ENCODE results near the gene MKNK1. TPM values are rescaled to one million over a fixed set of nuclear protein-coding genes. Genes with fewer than 3 reads are reported as not detected.

MKNK1 gene
- total and polyA plus RNA-seq, 7 donors: 19.3 to 52.6 (median 34.6) TPM

DNA sequence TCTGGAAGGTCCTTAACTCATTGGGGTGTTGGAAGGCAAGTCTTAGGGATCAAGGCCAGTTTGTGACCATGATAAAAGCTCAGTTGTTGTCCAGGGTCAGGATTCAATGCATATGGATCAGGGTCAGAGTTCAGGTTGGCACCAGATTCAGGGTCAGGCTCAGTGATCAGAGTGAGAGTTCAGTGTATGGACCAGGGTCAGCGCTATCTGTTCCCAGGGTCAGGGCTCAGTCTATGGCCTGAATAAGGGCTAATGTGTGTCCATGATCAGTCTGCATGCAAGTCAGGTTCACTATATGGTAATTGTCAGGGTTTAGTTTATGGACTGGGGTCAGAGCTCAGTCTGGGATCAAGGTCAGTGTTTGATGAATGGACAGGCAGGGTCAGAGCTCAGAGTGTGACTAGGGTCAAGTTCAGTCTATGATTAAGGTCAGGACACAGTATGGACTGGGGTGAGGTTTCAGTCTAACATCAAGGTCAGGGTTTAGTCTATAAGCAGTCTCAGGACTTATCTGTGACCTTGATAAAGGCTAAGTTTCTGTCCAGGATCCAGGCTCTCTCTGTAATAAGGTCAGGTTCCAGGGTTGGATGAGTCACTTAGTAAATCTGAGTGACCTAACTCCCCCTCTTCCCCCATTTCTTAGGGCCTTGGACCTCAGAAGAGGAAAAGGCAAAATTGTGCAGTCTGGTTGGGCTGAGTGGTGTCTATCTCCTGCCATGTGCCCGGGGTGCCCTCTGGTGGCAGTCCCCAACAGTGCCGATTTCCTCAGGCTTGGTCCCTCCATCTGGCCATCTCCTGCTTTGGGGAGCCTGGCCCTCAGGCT is 76.4 kb downstream of the MKNK1 start:
- WGBS, 3 donors: 25 to 29% (median 25%) methylated on average over 3 of the region's 3 CpGs
- Histone ChIP-seq H3K36me3 (ENCODE audit: insufficient read depth in 1 of 2, low read depth in 1 of 2) (no peaks in the 10 kb centered on the region), H3K27me3 (ENCODE audit: insufficient read depth in 3 of 3, low read length in 2 of 3) (peaks cover 0 to 10% (median 6%) of the 10 kb centered on the region in 3 donors), H3K9me3 (no peaks in the 10 kb centered on the region), H3K27ac (no peak overlapping the region), H3K4me1 (no peaks in the 10 kb centered on the region), H3K4me3 (no peak overlapping the region)
- TF ChIP-seq CTCF (IDR thresholded peaks at IDR 0.05): peak; percentile 86
- peak; percentile 85 to 92 (median 86) for ATAC-seq
- peak; percentile 85 to 88 for DNase-seq
- intact Hi-C loops (cut with DNase I): loop anchor here (1.0 to 2.0 kb wide), 5 partner anchors 48 to 121 kb away; no protein-coding TSS in a partner anchor

DNA sequence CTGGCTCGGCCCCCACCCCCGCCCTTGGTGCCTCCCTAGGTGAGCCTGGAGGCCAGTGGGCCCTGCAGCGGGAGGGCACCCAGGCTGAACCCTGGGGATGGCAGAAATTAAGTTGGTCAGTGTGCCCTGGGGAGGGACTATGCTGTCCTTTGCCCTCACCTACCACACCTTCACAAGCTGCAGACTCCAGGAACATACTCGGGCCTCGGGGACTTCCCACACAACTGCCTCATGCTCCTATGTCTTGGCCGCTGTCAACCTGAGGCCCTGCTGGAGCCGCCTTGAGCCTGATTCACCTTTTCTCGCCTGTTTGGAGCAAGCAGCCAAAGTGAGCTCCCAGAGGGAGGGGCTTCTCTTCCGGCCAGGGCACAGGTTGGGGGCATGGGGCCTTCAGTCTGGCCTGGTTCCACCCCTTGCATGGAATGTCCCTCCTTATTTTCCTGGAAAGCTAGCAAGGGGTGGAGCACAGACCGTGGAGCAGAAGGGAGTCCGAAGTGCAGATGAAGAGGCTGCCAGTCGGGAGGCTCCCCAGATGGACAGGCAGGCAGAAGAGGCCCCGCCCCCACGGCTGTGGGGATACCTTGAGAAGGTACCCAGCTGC is 77.3 kb downstream of the MKNK1 start:
- Histone ChIP-seq H3K27ac (no peak overlapping the region), H3K27me3 (ENCODE audit: insufficient read depth in 3 of 3, low read length in 2 of 3) (peaks cover 0 to 10% (median 6%) of the 10 kb centered on the region in 3 donors), H3K9me3 (no peaks in the 10 kb centered on the region), H3K4me1 (no peaks in the 10 kb centered on the region), H3K4me3 (no peak overlapping the region), H3K36me3 (ENCODE audit: insufficient read depth in 1 of 2, low read depth in 1 of 2) (no peaks in the 10 kb centered on the region)
- TF ChIP-seq CTCF (IDR thresholded peaks at IDR 0.05): no peak
- peak in 1 of 2 donors; percentile 47 for DNase-seq
- WGBS, 3 donors: 51 to 62% (median 60%) methylated on average over 13 to 14 of the region's 14 CpGs
- ATAC-seq: no peak
- intact Hi-C loops (cut with DNase I): loop anchor here in 1 of 2 donors (2.0 kb wide), 1 partner anchor 80 kb away; no protein-coding TSS in a partner anchor

DNA sequence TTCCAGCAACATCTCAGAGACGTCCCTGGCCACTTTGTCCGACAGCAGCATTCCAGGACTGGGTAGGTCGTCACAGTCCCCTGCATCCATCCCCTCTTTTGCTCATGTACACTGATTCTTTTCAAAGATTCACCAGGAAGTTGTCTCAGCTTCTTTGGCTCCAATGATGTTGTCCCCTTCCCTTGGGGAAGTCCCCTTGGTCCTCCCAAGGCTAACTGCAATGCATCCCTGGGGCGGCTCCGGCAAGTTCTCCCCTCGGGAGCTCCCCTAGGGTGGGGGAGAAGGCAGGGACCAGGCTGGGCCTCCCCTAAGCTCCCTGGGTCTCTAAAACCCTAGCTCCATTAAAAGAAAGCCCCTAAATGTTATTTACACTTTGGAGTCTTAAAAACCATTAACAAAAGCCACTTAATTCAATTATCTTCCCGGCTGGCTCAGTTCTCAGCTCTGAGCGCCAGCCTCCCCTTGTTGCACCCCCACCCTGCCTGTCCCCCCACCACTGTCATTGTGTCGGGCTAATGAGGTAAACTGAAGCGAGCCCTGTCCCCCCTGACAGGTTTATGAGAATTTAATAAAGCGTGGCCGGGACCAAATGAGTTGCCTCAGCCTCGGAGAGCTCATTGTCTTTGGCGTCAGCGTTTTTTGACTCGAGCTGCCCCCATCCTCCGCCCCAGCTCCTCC is 77.9 kb downstream of the MKNK1 start:
- no peak for ATAC-seq
- no peaks in the 10 kb centered on the region for H3K9me3 ChIP-seq
- DNase-seq: peak in 1 of 2 donors; percentile 19
- H3K27me3 ChIP-seq (ENCODE audit: insufficient read depth in 3 of 3, low read length in 2 of 3): peaks cover 0 to 10% (median 6%) of the 10 kb centered on the region in 3 donors
- H3K4me1 ChIP-seq: no peaks in the 10 kb centered on the region
- TF ChIP-seq CTCF (IDR thresholded peaks at IDR 0.05): no peak
- intact Hi-C loops (cut with DNase I): loop anchor here in 1 of 2 donors (2.0 kb wide), 1 partner anchor 79 kb away; no protein-coding TSS in a partner anchor
- 51 to 63% (median 60%) methylated on average over 17 of the region's 17 CpGs for WGBS, 3 donors
- H3K4me3 ChIP-seq: no peak overlapping the region
- H3K36me3 ChIP-seq (ENCODE audit: insufficient read depth in 1 of 2, low read depth in 1 of 2): no peaks in the 10 kb centered on the region
- H3K27ac ChIP-seq: no peak overlapping the region

DNA sequence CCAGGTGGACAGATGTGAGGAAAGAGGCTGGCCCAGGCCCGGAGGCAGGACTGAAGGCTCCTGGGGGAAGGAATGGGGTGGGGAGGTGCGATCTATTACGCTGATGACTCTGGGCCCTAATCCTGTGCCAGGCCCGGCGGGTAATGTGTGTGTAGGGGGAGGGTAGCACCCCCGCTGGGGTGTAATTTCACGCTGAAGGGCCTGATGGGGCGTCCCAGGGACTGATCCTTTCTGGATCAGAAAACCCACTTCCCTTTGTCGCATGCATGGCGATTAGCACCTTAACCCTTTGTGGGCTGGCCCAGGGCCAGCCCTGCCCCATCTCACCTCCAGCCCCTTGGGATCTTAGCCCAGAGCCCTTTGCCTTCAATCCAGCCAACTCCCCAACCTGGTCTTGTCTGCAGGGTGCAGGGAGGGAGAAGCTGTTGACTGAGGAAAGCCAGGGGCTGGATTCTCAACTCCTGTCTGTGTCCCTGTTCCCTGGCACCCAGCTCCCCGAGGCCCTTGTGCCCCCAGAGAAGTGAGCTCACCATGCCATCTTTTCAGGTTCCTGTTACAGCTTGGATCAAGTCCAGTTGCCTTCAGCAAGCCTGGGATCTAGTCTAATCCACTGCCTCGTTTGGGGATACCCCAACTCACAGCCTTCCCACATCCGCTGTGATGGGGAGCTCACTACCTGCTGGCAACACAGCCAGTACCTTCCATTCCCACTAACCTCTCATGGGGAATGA is 78.7 kb downstream of the MKNK1 start:
- Histone ChIP-seq H3K4me1 (no peaks in the 10 kb centered on the region), H3K36me3 (ENCODE audit: insufficient read depth in 1 of 2, low read depth in 1 of 2) (no peaks in the 10 kb centered on the region), H3K4me3 (no peak overlapping the region), H3K27ac (no peak overlapping the region), H3K9me3 (no peaks in the 10 kb centered on the region), H3K27me3 (ENCODE audit: insufficient read depth in 3 of 3, low read length in 2 of 3) (peaks cover 0 to 14% (median 6%) of the 10 kb centered on the region in 3 donors)
- no peak for TF ChIP-seq CTCF (IDR thresholded peaks at IDR 0.05)
- WGBS, 3 donors: 49 to 53% (median 50%) methylated on average over 12 to 13 of the region's 13 CpGs
- ATAC-seq (no peak), DNase-seq (peak in 1 of 2 donors; percentile 33)
- intact Hi-C loops (cut with DNase I): no loop called here

Data from psoas muscle (tissue), 8 donors.